SK-N-SH (cell line): ENCODE data around the gene YTHDC2. TPM values are rescaled to one million over a fixed set of nuclear protein-coding genes. Genes with fewer than 3 reads are reported as not detected.

Source experiments
- CHD2 ChIP-seq: fragments of 150-350 bp; IDR thresholded peaks from 2 replicates; pipeline ENCODE4 v1.6.1; 2018; ENCODE audit warnings: low read length; ENCODE audit not compliant: partially characterized antibody
- ELF1 ChIP-seq: IDR thresholded peaks from 2 replicates; pipeline ENCODE4 v1.4.0; 2012
- FOSL2 ChIP-seq: IDR thresholded peaks from 2 replicates; pipeline ENCODE4 v1.4.0; 2012; ENCODE audit warnings: low read depth, mild to moderate bottlenecking, moderate library complexity, borderline replicate concordance
- GATA2 ChIP-seq: sonication (generic); formaldehyde crosslinking; IDR thresholded peaks from 2 replicates; pipeline ENCODE4 v1.5.0; 2020; ENCODE audit warnings: mild to moderate bottlenecking, missing genetic modification reagents
- JUND ChIP-seq: IDR thresholded peaks from 2 replicates; pipeline ENCODE4 v1.4.0; 2012
- MEF2A ChIP-seq: IDR thresholded peaks from 2 replicates; pipeline ENCODE4 v1.4.0; 2012; ENCODE audit warnings: low read depth, borderline replicate concordance
- MXI1 ChIP-seq: IDR thresholded peaks from 2 replicates; pipeline ENCODE4 v1.6.1; 2012; ENCODE audit warnings: mild to moderate bottlenecking, low read depth, low read length, improper control_type of control experiment
- POLR2AphosphoS5 ChIP-seq: IDR thresholded peaks from 2 replicates; pipeline ENCODE4 v1.6.1; 2012; ENCODE audit warnings: low read depth, low read length
- RAD21 ChIP-seq: IDR thresholded peaks from 2 replicates; pipeline ENCODE4 v1.6.1; 2012; ENCODE audit warnings: mild to moderate bottlenecking, low read length
- RCOR1 ChIP-seq: fragments of 150-350 bp; IDR thresholded peaks from 2 replicates; pipeline ENCODE4 v1.6.1; 2017; ENCODE audit warnings: antibody characterized with exemption, low read length
- RFX5 ChIP-seq: IDR thresholded peaks from 2 replicates; pipeline ENCODE4 v1.6.1; 2012; ENCODE audit warnings: mild to moderate bottlenecking, improper control_type of control experiment, low read length
- RXRA ChIP-seq: IDR thresholded peaks from 2 replicates; pipeline ENCODE4 v1.4.0; 2012; ENCODE audit warnings: low read depth, mild to moderate bottlenecking, borderline replicate concordance
- TAF1 ChIP-seq: IDR thresholded peaks from 2 replicates; pipeline ENCODE4 v1.6.1; 2012; ENCODE audit warnings: low read depth, mild to moderate bottlenecking, low read length, moderate library complexity, borderline replicate concordance
- TCF12 ChIP-seq: IDR thresholded peaks from 2 replicates; pipeline ENCODE4 v1.4.0; 2012
- TEAD4 ChIP-seq: IDR thresholded peaks from 2 replicates; pipeline ENCODE4 v1.4.0; 2012; ENCODE audit warnings: mild to moderate bottlenecking, borderline replicate concordance; ENCODE audit not compliant: insufficient read depth
- polyA plus RNA-seq, 3 experiments: library from polyadenylated mRNA; depleted of rRNA; stranded (reverse); fragments of >200 nt; gene quantifications; 2 replicates each; pipeline ENCODE4 v1.2.3, GENCODE V29; 2012
- TF ChIP-seq, protein P1 (sequence below): IDR thresholded peaks from 2 replicates; pipeline ENCODE4 v1.6.1; 2012; ENCODE audit warnings: mild to moderate bottlenecking, low read depth, low read length, moderate library complexity
- TF ChIP-seq, protein P2 (sequence below): IDR thresholded peaks from 2 replicates; pipeline ENCODE4 v1.4.0; 2012; ENCODE audit warnings: low read depth
- TF ChIP-seq, protein P3 (sequence below): fragments of 200-600 bp; sonication (generic); IDR thresholded peaks from 2 replicates; pipeline ENCODE4 v1.6.1; 2017; ENCODE audit warnings: antibody characterized with exemption, mild to moderate bottlenecking, moderate library complexity
- TF ChIP-seq, protein P4 (sequence below): fragments of 150-350 bp; IDR thresholded peaks from 2 replicates; pipeline ENCODE4 v1.6.1; 2017; ENCODE audit warnings: antibody characterized with exemption, low read length, low read depth, borderline replicate concordance
- TF ChIP-seq, protein P5 (sequence below): IDR thresholded peaks from 2 replicates; pipeline ENCODE4; 2012
- TF ChIP-seq, protein P6 (sequence below): fragments of 150-350 bp; IDR thresholded peaks from 2 replicates; pipeline ENCODE4 v1.6.1; 2016; ENCODE audit warnings: mild to moderate bottlenecking, low read depth, low read length

The YTHDC2 gene
- polyA plus RNA-seq, 1 of the 3 experiments (the other 2 are of a cell fraction), result 3.5 TPM

DNA sequence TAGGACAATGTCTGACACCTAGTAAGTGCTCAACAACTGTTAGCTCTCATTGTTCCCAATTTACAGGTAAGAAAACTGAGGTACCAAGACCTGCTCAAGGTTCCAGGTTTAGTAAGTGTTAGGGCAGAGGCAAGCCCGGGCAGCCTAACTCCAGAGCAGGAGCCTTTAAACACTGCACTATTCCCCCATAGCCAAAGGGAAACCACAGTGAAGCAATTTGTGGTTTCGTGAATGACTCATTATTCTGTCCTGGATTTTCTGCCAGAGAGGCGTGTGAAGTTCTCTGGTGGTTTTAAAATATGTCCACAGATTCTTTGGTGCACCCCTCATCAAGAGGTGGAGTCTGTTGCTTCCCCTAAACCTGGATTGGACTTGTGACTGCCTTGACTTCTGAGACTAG is 24.2 kb upstream of the YTHDC2 start (continued):
- TF ChIP-seq, protein P1, sequence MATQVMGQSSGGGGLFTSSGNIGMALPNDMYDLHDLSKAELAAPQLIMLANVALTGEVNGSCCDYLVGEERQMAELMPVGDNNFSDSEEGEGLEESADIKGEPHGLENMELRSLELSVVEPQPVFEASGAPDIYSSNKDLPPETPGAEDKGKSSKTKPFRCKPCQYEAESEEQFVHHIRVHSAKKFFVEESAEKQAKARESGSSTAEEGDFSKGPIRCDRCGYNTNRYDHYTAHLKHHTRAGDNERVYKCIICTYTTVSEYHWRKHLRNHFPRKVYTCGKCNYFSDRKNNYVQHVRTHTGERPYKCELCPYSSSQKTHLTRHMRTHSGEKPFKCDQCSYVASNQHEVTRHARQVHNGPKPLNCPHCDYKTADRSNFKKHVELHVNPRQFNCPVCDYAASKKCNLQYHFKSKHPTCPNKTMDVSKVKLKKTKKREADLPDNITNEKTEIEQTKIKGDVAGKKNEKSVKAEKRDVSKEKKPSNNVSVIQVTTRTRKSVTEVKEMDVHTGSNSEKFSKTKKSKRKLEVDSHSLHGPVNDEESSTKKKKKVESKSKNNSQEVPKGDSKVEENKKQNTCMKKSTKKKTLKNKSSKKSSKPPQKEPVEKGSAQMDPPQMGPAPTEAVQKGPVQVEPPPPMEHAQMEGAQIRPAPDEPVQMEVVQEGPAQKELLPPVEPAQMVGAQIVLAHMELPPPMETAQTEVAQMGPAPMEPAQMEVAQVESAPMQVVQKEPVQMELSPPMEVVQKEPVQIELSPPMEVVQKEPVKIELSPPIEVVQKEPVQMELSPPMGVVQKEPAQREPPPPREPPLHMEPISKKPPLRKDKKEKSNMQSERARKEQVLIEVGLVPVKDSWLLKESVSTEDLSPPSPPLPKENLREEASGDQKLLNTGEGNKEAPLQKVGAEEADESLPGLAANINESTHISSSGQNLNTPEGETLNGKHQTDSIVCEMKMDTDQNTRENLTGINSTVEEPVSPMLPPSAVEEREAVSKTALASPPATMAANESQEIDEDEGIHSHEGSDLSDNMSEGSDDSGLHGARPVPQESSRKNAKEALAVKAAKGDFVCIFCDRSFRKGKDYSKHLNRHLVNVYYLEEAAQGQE, result no peak
- TF ChIP-seq ELF1 (no peak), MEF2A (no peak), POLR2AphosphoS5 (no peak; the same call in 1 of the 2 replicates), RAD21 (no peak), GATA2 (CRISPR knock-in tag) (no peak), RXRA (no peak), TCF12 (peak; percentile 81), MXI1 (no peak), RCOR1 (no peak), TAF1 (no peak; the same call in 1 of the 2 replicates), RFX5 (no peak), CHD2 (no peak), TEAD4 (peak; percentile 71), FOSL2 (peak; percentile 94), JUND (peak; percentile 93)
- TF ChIP-seq, protein P2, sequence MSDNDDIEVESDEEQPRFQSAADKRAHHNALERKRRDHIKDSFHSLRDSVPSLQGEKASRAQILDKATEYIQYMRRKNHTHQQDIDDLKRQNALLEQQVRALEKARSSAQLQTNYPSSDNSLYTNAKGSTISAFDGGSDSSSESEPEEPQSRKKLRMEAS, result 0 out of 2 replicates have a peak, but pooled peaks have one; percentile 42
- TF ChIP-seq, protein P3, sequence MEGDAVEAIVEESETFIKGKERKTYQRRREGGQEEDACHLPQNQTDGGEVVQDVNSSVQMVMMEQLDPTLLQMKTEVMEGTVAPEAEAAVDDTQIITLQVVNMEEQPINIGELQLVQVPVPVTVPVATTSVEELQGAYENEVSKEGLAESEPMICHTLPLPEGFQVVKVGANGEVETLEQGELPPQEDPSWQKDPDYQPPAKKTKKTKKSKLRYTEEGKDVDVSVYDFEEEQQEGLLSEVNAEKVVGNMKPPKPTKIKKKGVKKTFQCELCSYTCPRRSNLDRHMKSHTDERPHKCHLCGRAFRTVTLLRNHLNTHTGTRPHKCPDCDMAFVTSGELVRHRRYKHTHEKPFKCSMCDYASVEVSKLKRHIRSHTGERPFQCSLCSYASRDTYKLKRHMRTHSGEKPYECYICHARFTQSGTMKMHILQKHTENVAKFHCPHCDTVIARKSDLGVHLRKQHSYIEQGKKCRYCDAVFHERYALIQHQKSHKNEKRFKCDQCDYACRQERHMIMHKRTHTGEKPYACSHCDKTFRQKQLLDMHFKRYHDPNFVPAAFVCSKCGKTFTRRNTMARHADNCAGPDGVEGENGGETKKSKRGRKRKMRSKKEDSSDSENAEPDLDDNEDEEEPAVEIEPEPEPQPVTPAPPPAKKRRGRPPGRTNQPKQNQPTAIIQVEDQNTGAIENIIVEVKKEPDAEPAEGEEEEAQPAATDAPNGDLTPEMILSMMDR, result no peak
- TF ChIP-seq, protein P4, sequence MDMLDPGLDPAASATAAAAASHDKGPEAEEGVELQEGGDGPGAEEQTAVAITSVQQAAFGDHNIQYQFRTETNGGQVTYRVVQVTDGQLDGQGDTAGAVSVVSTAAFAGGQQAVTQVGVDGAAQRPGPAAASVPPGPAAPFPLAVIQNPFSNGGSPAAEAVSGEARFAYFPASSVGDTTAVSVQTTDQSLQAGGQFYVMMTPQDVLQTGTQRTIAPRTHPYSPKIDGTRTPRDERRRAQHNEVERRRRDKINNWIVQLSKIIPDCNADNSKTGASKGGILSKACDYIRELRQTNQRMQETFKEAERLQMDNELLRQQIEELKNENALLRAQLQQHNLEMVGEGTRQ, result no peak
- TF ChIP-seq, protein P5, sequence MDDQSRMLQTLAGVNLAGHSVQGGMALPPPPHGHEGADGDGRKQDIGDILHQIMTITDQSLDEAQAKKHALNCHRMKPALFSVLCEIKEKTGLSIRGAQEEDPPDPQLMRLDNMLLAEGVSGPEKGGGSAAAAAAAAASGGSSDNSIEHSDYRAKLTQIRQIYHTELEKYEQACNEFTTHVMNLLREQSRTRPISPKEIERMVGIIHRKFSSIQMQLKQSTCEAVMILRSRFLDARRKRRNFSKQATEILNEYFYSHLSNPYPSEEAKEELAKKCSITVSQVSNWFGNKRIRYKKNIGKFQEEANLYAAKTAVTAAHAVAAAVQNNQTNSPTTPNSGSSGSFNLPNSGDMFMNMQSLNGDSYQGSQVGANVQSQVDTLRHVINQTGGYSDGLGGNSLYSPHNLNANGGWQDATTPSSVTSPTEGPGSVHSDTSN, result peak; percentile 57; the same call in 1 of the 2 replicates
- TF ChIP-seq, protein P6, sequence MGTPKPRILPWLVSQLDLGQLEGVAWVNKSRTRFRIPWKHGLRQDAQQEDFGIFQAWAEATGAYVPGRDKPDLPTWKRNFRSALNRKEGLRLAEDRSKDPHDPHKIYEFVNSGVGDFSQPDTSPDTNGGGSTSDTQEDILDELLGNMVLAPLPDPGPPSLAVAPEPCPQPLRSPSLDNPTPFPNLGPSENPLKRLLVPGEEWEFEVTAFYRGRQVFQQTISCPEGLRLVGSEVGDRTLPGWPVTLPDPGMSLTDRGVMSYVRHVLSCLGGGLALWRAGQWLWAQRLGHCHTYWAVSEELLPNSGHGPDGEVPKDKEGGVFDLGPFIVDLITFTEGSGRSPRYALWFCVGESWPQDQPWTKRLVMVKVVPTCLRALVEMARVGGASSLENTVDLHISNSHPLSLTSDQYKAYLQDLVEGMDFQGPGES, result no peak
